Hepatocyte (in vitro differentiated cells): Measurements from ENCODE around the gene ZDHHC11B.

Source experiments
- CTCF ChIP-seq: fragments of 200-600 bp; sonication (generic); IDR thresholded peaks from 2 replicates; pipeline ENCODE4 v1.5.1; 2016; ENCODE audit warnings: antibody characterized with exemption, mild to moderate bottlenecking; ENCODE audit not compliant: poor library complexity
- EZH2 ChIP-seq: fragments of 200-600 bp; sonication (generic); IDR thresholded peaks from 2 replicates; pipeline ENCODE4 v1.6.1; 2016; ENCODE audit warnings: antibody characterized with exemption, mild to moderate bottlenecking, borderline replicate concordance

GRCh38 chr5:675111-675870 lies 109.2 kb downstream of the ZDHHC11B start:
- no peak for TF ChIP-seq CTCF
- TF ChIP-seq EZH2, result no peak
